Fibroblast of pulmonary artery (primary cell): Measurements from ENCODE around the gene ZBTB20.
A peak's percentile ranks its signal among the peaks of the same experiment; 100 is the strongest.

Experiments
- DNase-seq: peaks from one replicate; pipeline ENCODE4 v3.0.0-alpha.2; 2010; ENCODE audit warnings: low read depth
- H3K4me3 ChIP-seq: replicated peaks from 2 replicates; pipeline ENCODE4 v1.5.1; 2011; ENCODE audit warnings: low read depth, mild to moderate bottlenecking, control low read depth, low read length, moderate library complexity
- TF ChIP-seq, protein P1 (sequence below): IDR thresholded peaks from 2 replicates; pipeline ENCODE4 v1.5.1; 2011; ENCODE audit warnings: mild to moderate bottlenecking, control low read depth, low read length, inconsistent platforms; ENCODE audit errors: missing control alignments

Gene ZBTB20

DNA sequence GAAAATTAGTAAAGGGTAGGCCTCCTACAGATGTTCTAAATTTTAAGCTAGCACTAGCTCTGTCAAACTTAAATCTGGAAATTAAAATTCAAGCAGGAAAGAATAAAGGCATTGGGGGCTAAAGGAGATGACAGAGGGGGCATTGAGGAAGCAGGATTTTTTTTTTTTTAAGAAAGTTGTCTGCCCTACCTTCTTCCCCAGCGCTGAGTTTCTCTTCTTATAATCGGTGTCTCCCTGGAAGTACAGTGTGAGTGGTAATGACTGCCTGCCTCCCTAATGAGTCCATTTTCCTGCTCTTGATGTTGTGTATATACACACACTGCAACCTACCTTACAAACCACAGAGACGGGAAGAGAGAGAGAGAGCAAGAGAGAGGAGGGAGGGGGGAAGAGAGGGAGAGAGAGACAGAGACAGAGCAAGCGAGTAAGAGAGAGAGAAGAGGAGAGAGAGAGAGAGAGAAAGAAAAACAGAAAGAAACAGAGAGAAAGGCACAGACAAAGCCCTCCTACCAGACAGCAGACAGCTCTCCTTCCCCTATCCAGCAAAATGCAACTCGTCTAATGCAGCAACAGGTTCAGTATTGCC is 47.0 kb downstream of the ZBTB20 start:
- peak overlapping the region; percentile 56 for H3K4me3 ChIP-seq
- TF ChIP-seq, protein P1, sequence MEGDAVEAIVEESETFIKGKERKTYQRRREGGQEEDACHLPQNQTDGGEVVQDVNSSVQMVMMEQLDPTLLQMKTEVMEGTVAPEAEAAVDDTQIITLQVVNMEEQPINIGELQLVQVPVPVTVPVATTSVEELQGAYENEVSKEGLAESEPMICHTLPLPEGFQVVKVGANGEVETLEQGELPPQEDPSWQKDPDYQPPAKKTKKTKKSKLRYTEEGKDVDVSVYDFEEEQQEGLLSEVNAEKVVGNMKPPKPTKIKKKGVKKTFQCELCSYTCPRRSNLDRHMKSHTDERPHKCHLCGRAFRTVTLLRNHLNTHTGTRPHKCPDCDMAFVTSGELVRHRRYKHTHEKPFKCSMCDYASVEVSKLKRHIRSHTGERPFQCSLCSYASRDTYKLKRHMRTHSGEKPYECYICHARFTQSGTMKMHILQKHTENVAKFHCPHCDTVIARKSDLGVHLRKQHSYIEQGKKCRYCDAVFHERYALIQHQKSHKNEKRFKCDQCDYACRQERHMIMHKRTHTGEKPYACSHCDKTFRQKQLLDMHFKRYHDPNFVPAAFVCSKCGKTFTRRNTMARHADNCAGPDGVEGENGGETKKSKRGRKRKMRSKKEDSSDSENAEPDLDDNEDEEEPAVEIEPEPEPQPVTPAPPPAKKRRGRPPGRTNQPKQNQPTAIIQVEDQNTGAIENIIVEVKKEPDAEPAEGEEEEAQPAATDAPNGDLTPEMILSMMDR, result no peak
- DNase-seq, result peak; percentile 78

DNA sequence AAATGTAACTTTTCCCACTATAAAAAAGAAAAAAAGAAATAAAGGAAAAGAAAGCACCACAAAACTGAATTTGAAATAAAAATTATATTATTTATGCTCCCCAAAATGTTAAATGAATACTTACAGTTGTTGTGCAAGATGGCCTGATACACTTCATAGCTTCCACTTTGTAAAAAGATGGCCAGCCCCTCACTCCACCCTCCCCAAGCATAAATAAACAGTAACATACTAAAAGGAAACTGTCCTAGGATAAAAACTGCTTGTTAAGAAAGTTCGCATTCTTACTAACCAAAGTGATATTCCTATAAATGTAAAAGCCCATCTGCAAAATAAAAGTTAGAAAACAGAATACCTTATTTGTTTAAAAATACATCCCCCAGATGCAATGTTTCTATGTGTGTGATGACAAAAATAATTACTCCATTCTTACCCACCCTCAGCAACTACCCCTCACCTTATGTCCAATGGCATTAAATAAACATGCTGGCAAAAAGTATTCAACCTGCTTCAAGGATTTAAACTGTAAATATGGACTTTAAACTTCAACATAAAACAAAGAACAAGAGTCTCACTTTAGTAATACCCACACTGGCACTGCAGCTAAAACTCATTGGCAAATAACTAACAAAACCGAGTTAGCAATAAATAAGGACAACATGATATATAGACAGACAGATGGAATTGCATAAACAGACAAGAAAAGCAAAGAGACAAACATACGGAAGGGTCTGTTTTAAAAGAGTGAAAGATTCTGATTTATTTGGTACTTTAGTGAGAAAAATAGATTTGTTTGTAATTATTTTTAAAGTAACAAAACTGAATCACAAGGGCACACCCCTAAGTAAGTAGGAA is 47.7 kb downstream of the ZBTB20 start:
- peak; percentile 10 for DNase-seq
- H3K4me3 ChIP-seq, result peak overlapping the region; percentile 56
- TF ChIP-seq, protein P1, result no peak

DNA sequence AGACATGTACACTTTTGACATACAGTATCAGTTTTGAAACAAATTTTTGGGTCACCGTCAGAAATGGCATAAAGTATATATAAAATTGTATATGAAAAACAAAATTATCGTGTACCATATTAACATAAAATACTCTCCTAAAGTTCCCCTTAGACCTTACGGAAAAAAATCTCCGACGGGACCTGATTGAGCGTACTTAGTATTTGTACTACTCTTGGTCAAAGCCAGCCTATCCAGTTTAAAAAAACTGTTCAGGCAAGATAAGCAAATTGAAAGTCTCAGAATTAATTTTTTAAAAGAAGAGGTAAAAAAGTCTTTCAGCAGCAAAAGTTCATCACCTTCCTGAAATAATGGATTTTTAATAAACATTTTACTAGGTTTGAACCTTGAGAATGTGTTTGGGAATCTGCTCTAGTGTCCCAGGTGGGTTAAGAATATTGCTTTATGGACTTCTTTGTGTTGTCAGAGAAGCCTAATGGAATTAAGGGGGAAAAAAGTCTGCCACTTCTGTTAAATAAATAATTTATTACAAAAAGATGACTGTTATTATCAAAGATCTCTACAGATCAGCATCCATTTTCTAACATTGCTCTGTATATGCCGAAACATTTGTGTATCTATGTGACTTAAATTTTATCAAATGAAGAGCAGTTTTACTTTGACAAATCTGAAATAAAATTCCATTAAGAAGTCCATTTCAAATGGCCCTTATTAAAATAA is 48.6 kb downstream of the ZBTB20 start:
- no peak for DNase-seq
- TF ChIP-seq, protein P1, result no peak
- peak overlapping the region; percentile 56 for H3K4me3 ChIP-seq

DNA sequence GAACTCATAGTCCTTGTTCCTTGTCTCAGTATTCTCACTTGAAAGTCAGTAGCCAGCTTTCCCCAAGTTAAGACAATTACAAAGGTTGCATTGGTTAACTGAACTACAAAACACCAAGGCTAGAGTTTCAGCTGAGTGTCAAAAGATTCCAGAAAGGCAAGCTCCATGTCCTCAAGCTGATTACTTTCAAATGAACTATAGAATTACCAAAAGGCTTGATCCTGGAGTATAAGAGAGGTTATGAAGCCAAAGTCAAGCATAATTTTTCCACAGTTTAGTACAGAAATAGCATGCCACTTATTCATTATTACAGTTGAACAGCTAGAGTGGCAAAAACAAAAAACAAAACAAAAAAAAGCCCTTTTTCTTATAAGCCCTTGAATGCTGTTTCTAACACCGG is 51.9 kb downstream of the ZBTB20 start:
- no peak for DNase-seq
- TF ChIP-seq, protein P1, result no peak
- H3K4me3 ChIP-seq, result no peak overlapping the region

DNA sequence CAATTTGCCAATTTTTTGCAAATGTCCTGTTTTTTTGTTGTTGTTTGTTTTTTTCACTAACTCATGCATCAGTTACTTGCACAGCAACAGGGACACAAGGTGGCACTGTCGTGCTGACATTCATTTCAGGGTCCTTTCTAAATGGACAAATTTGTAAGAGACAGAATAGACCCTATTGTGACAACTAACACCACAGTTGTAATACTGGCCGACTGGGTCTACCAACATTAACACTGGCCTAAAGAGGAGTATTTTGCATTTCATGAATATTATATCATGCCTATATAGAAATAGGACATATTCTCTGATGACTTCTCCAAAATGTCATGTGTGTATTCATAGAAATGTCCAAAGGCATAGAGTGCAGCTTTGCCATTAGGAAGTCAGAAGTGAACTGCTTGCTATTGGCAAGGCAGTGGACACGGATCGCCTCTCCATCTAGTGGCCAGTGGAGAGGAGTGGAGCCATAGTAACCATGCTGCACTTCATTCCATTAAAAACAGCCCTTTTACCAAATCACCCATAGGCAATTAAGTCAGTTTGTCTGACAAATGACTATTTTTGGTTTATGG is 54.8 kb downstream of the ZBTB20 start:
- peak; percentile 79 for DNase-seq
- TF ChIP-seq, protein P1, result peak; percentile 92
- no peak overlapping the region for H3K4me3 ChIP-seq

DNA sequence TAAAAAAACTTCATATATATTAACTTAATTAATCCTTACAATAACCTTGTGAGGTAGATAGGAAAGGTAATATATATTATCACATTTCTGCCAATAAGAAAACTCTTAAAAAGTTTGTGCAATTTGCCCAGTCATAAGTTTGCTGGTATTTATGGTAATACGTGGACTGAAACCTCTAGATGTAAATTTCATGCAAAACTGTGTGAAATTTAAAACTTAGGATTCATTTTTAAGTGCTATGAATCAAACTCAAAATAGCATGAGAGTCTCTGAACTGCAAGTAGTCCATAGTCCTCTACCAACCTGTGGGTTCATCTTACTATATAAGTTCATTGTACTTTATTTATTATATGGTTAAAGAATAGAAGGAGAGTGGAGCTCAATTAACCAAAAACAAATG is 56.4 kb downstream of the ZBTB20 start:
- no peak overlapping the region for H3K4me3 ChIP-seq
- DNase-seq, result no peak
- TF ChIP-seq, protein P1, result no peak
